Nephron (organoid): Measurements from ENCODE around the gene MAL.
A peak's percentile ranks its signal among the peaks of the same experiment; 100 is the strongest.

ENCODE experiments used
- H3K27ac Mint-ChIP-seq, 3 experiments: 2 replicates each; pipeline ENCODE4 v1.8.0; 2020; ENCODE audit warnings: mixed read lengths in 3 of 3, mild to moderate bottlenecking in 2 of 3, moderate library complexity in 1 of 3
- H3K27me3 Mint-ChIP-seq: 2 replicates; pipeline ENCODE4 v1.8.0; 2021; ENCODE audit warnings: low read depth, mild to moderate bottlenecking, moderate library complexity, mixed read lengths
- H3K36me3 Mint-ChIP-seq: 2 replicates; pipeline ENCODE4 v1.8.0; 2020; ENCODE audit warnings: low read depth, mixed read lengths
- H3K4me1 Mint-ChIP-seq: 2 replicates; pipeline ENCODE4 v1.8.0; 2020; ENCODE audit warnings: mixed read lengths
- H3K4me3 Mint-ChIP-seq, 3 experiments: 2 replicates each; pipeline ENCODE4 v1.8.0; 2020; ENCODE audit warnings: mild to moderate bottlenecking in 3 of 3, mixed read lengths in 3 of 3, moderate library complexity in 2 of 3
- H3K9me3 Mint-ChIP-seq: 2 replicates; pipeline ENCODE4 v1.8.0; 2020; ENCODE audit warnings: mixed read lengths
- TF ChIP-seq, protein P1 (sequence below), 3 experiments: fragments of 200-600 bp; sonication (generic); IDR thresholded peaks; one replicate each; pipeline ENCODE4 v1.5.0; 2021; ENCODE audit warnings: antibody characterized with exemption in 3 of 3; ENCODE audit not compliant: unreplicated experiment in 3 of 3

Gene MAL

GRCh38 chr2:95001051-95001562 lies 24.4 kb upstream of the MAL start:
- Mint-ChIP-seq H3K27ac (peak overlapping the region; percentile 19 to 53 (median 51)), H3K36me3 (no peaks in the 10 kb centered on the region), H3K27me3 (peaks cover 18% of the 10 kb centered on the region), H3K4me1 (peaks cover 31% of the 10 kb centered on the region), H3K9me3 (no peaks in the 10 kb centered on the region), H3K4me3 (no peak overlapping the region)
- TF ChIP-seq, protein P1, sequence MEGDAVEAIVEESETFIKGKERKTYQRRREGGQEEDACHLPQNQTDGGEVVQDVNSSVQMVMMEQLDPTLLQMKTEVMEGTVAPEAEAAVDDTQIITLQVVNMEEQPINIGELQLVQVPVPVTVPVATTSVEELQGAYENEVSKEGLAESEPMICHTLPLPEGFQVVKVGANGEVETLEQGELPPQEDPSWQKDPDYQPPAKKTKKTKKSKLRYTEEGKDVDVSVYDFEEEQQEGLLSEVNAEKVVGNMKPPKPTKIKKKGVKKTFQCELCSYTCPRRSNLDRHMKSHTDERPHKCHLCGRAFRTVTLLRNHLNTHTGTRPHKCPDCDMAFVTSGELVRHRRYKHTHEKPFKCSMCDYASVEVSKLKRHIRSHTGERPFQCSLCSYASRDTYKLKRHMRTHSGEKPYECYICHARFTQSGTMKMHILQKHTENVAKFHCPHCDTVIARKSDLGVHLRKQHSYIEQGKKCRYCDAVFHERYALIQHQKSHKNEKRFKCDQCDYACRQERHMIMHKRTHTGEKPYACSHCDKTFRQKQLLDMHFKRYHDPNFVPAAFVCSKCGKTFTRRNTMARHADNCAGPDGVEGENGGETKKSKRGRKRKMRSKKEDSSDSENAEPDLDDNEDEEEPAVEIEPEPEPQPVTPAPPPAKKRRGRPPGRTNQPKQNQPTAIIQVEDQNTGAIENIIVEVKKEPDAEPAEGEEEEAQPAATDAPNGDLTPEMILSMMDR (IDR thresholded peaks at IDR 0.05; ENCODE audit: unreplicated experiment in 3 of 3) = no peak

- peaks cover 18% of the 10 kb centered on the region for H3K27me3 Mint-ChIP-seq
- no peaks in the 10 kb centered on the region for H3K9me3 Mint-ChIP-seq
- H3K4me3 Mint-ChIP-seq = no peak overlapping the region
- no peaks in the 10 kb centered on the region for H3K36me3 Mint-ChIP-seq
- peak overlapping the region; percentile 88 to 95 (median 88) for H3K27ac Mint-ChIP-seq
- peaks cover 31% of the 10 kb centered on the region for H3K4me1 Mint-ChIP-seq
- TF ChIP-seq, protein P1 (IDR thresholded peaks at IDR 0.05; ENCODE audit: unreplicated experiment in 3 of 3) = no peak
These were observed 23.8 kb upstream of the MAL start for GRCh38 chr2:95001701-95002100.

GRCh38 chr2:95002498-95002897 lies 23.0 kb upstream of the MAL start:
- TF ChIP-seq, protein P1 (IDR thresholded peaks at IDR 0.05; ENCODE audit: unreplicated experiment in 3 of 3) = no peak
- Mint-ChIP-seq H3K27ac (peak overlapping the region; percentile 7 to 56 (median 40)), H3K4me3 (no peak overlapping the region), H3K9me3 (no peaks in the 10 kb centered on the region), H3K36me3 (no peaks in the 10 kb centered on the region), H3K4me1 (peaks cover 25% of the 10 kb centered on the region), H3K27me3 (peaks cover 12% of the 10 kb centered on the region)

DNA sequence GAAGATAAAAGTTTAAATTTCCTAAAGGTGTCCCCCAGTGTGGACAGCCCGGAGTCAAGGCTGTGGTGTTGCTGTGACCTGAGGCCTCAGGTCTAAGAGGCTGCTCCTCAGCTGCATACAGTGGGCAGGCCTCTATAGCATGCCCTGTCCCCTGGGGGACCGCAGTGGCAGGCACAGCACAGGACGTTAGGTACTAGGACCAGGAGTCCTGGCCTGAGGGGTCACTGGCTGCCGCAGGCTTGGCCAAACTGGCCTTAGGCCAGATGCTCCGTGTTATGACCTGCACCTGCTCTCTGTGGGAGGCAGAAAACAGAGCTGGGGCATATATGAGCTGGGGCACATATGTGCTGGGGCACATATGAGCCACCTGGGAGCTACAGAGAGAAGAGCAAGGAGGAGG lies 21.2 kb upstream of the MAL start:
- Mint-ChIP-seq H3K27ac (peak overlapping the region; percentile 77 to 98 (median 91)), H3K9me3 (no peaks in the 10 kb centered on the region), H3K4me1 (peaks cover 33% of the 10 kb centered on the region), H3K4me3 (no peak overlapping the region), H3K36me3 (no peaks in the 10 kb centered on the region), H3K27me3 (peaks cover 8% of the 10 kb centered on the region)
- TF ChIP-seq, protein P1 (IDR thresholded peaks at IDR 0.05; ENCODE audit: unreplicated experiment in 3 of 3) = no peak

DNA sequence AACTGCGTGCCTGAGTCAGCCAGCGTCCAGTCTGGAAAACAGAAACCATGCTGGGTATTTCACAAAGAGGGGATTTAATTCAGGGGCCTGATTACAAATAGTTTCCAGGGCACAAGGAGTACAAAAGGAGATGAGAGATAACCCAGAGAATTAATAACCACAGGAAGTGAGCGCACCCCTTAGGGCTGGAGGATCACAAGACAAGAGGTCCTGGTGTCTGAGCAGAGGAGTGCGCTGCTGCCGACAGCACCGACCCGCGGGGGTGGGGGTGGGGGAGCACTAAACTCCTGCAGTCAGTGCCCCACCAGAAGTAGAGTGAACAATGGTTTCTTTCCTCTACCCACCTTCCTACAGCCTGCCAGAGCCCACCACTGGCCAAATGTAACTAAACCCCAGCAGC lies 20.8 kb upstream of the MAL start:
- Mint-ChIP-seq H3K4me1 (peaks cover 38% of the 10 kb centered on the region), H3K9me3 (no peaks in the 10 kb centered on the region), H3K27me3 (peaks cover 7% of the 10 kb centered on the region), H3K27ac (peak overlapping the region; percentile 77 to 98 (median 91)), H3K36me3 (no peaks in the 10 kb centered on the region), H3K4me3 (no peak overlapping the region)
- TF ChIP-seq, protein P1 (IDR thresholded peaks at IDR 0.05; ENCODE audit: unreplicated experiment in 3 of 3) = no peak

- peaks cover 44% of the 10 kb centered on the region for H3K4me1 Mint-ChIP-seq
- H3K4me3 Mint-ChIP-seq = no peak overlapping the region
- H3K27ac Mint-ChIP-seq = peak overlapping the region; percentile 91 to 98 (median 95)
- H3K36me3 Mint-ChIP-seq = no peaks in the 10 kb centered on the region
- no peaks in the 10 kb centered on the region for H3K9me3 Mint-ChIP-seq
- TF ChIP-seq, protein P1 (IDR thresholded peaks at IDR 0.05; ENCODE audit: unreplicated experiment in 3 of 3) = no peak
- peaks cover 7% of the 10 kb centered on the region for H3K27me3 Mint-ChIP-seq
These were observed 19.8 kb upstream of the MAL start for GRCh38 chr2:95005726-95006125.
